ENCODE data around the gene ANKRD16. TPM values are rescaled to one million over a fixed set of nuclear protein-coding genes. Genes with fewer than 3 reads are reported as not detected.

ANKRD16 gene
- total and polyA plus RNA-seq, 2 of the 8 experiments (the other 6 are each of a cell fraction or from before 2014, with no cell fraction given), result 8.2 to 12.7 TPM

- TF ChIP-seq CTCF (IDR thresholded peaks at IDR 0.05; ENCODE audit: control extremely low read depth in 1 of 3, insufficient read depth in 1 of 3, low read depth in 1 of 3, low read length in 3 of 3) (no peak), SIN3A (conservative IDR thresholded peaks at IDR 0.05 in 1 of 2, IDR thresholded peaks at IDR 0.05 in 1 of 2; ENCODE audit: low read depth in 1 of 2, low read length in 2 of 2) (no peak), NRF1 (IDR thresholded peaks at IDR 0.05; ENCODE audit: low read depth, low read length) (no peak), JUN (IDR thresholded peaks at IDR 0.05; ENCODE audit: low read depth, low read length) (no peak), RFX5 (IDR thresholded peaks at IDR 0.05; ENCODE audit: borderline replicate concordance, low read depth, low read length) (no peak), POLR2AphosphoS5 (IDR thresholded peaks at IDR 0.05; ENCODE audit: low read depth, low read length) (no peak), EP300 (IDR thresholded peaks at IDR 0.05; ENCODE audit: borderline replicate concordance in 1 of 2, low read depth in 2 of 2, low read length in 2 of 2) (no peak), SIX5 (IDR thresholded peaks at IDR 0.05; ENCODE audit: low read depth, low read length) (no peak)
Observed at GRCh38 chr10:5816170-5816569, 73.5 kb downstream of the ANKRD16 start (continued).
